ENCODE measurements around the gene PCDHGB3.

PCDHGB3 gene

DNA sequence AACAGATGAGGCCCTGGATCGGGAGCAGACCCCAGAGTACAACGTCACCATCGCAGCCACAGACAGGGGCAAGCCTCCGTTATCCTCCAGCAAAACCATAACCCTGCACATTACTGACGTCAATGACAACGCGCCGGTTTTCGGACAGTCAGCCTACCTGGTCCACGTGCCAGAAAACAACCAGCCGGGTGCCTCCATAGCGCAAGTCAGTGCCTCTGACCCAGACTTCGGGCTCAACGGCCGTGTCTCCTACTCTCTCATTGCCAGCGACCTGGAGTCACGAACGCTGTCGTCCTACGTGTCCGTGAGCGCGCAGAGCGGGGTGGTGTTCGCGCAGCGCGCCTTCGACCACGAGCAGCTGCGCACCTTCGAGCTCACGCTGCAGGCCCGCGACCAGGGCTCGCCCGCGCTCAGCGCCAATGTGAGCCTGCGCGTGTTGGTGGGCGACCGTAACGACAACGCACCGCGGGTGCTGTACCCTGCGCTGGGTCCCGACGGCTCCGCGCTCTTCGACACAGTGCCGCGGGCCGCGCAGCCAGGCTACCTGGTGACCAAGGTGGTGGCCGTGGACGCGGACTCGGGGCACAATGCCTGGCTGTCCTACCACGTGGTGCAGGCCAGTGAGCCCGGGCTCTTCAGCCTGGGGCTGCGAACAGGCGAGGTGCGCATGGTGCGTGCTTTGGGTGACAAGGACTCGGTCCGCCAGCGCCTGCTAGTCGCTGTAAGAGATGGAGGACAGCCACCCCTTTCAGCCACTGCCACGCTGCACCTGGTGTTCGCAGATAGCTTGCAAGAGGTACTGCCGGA, 49.2 kb downstream of the PCDHGB3 start:
- no peak for DNase-seq (ENCODE audit: low read depth)

DNA sequence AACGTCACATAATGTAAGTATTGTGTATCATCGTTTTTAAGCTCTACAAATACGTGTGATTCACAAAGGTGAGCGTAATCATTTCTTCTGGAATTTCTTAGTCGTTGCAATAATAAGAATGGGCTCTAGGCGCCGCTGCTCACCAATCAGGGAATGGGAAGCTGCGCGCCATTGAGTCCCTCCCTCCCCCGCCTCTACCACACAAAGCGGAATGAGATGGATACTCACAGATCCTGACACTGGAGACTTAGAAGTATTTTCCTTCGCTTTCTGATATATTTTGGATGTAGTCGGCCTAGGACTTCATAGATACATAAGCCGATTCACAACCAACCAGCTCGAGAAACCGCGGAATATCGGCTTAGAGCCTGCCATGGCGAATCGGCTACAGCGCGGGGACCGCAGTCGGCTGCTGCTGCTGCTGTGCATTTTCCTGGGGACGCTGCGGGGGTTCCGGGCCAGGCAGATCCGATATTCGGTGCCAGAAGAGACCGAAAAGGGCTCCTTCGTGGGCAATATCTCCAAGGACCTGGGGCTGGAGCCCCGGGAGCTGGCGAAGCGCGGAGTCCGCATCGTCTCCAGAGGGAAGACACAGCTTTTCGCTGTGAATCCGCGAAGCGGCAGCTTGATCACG, 50.9 kb downstream of the PCDHGB3 start, which contains the start of gene PCDHGA11:
TSS of gene PCDHGA11 (plus strand) at position 197 of the 634 bp plus-strand sequence. CDS start at position 374, 177 bp downstream.
- DNase-seq (ENCODE audit: low read depth) = peak; percentile 22

DNA sequence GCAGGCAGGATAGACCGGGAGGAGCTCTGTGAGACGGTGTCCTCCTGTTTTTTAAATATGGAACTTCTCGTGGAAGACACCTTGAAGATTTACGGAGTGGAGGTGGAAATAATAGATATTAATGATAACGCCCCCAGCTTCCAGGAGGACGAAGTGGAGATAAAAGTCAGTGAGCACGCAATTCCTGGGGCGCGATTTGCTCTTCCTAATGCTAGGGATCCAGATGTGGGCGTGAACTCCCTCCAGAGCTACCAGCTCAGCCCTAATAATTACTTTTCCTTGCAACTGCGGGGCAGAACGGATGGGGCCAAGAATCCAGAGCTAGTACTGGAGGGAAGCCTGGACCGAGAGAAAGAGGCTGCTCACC, 51.4 kb downstream of the PCDHGB3 start:
- DNase-seq (ENCODE audit: low read depth) = no peak

Data from activated T-cell treated with anti-CD3 and anti-CD28 coated beads for 1 hour (primary cell).